Suppressor macrophage treated with lipopolysaccharide for 4 hours (primary cell): ENCODE measurements around the gene GDF2.

ENCODE experiments used
- DNase-seq: peaks from one replicate; pipeline ENCODE4 v3.0.0-alpha.2; 2020

Gene GDF2

GRCh38 chr10:47371629-47372485 lies 49.6 kb downstream of the GDF2 start:
- DNase-seq: no peak

- no peak for DNase-seq
These were observed 50.5 kb downstream of the GDF2 start for GRCh38 chr10:47372726-47373125.

GRCh38 chr10:47374611-47375536 lies 52.6 kb downstream of the GDF2 start:
- no peak for DNase-seq

- no peak for DNase-seq
These were observed 54.4 kb downstream of the GDF2 start for GRCh38 chr10:47376522-47377220.
